Measurements from ENCODE around the gene MYO10.

The MYO10 gene

DNA sequence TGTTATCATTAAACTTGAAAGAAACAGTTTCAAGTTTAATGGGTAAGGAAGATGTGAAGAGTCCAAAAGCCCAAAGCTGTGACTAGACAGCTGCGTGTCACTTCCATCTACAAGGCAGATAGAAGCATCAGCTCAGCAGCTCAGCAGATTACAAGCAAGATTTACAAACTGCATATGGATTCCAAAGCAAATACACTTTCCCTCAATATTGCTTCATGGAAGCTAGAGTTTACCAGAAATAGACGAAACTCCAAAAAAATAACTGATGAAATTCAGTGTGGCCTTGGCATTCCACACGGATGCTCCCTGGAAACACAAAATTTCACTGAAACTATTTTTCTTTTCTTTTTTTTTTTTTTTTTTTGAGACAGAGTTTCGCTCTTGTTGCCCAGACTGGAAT, 17.9 kb downstream of the MYO10 start:
- DNase-seq (ENCODE audit: extremely low read depth in 1 of 2, low read depth in 1 of 2), result no peak

DNA sequence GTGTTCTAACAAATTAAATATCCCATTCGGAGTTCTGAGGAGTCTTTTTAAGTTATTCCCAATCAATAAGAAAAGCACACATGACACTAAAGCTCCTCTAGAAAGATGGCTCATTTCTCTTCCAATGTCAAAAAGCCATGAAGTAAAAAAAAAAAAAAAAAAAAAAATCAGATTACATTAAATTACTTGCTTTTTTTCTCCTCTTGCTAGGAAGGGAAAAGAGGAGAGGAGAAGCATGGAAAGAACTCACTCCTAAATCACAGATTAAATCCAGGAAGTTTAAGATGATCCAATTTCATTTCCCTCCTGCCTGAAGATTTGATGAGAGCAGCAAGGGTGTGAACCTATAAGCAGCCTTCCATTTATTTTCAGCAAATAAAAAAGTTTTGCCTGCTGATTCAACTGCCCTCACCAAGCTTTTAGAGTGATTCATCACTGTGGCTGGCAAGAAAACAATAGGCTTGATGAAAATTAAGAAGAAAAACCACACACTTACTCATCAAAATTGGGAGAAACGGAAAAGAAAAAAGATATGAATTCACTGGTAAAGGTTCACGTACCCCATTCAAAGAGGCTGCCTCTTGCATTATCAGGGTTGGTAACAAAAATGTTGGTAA, 19.7 kb downstream of the MYO10 start:
- DNase-seq (ENCODE audit: extremely low read depth in 1 of 2, low read depth in 1 of 2), result no peak

DNA sequence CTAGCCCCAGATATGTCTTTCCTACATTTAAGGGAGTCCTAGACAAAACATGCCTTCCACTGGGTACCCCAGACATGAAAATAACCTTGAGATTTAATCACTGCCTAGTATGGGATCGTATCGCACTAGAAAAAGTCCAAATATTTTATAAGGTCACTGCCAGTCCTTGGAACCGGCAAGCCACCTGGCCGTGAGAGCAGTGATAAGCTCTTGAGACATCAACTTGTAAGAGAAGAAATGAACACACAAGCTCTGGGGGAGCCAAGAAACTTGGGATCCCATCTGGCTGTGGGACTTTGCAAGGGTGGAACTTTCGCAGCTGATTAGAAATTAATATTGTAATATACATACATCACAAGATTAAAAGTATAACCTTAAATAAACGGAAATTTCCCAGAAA, 21.5 kb downstream of the MYO10 start:
- DNase-seq (ENCODE audit: extremely low read depth in 1 of 2, low read depth in 1 of 2), result no peak

DNA sequence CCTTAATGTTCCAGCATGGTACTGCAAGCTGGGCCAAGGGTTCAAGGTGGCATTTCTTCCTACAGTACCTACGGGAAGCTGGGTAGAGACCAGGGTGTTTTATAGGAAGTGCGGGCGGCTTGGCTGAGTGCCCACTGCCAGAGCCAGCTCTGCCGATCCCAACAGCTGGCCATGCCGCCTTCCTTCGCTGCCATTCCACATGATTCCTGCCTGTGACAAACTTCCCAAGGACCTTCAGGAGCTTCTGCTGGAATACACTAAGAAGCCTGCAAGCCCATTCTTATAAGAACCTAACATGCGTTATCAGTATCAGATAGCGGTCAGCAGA, 22.0 kb downstream of the MYO10 start:
- DNase-seq (ENCODE audit: extremely low read depth in 1 of 2, low read depth in 1 of 2), result no peak

DNA sequence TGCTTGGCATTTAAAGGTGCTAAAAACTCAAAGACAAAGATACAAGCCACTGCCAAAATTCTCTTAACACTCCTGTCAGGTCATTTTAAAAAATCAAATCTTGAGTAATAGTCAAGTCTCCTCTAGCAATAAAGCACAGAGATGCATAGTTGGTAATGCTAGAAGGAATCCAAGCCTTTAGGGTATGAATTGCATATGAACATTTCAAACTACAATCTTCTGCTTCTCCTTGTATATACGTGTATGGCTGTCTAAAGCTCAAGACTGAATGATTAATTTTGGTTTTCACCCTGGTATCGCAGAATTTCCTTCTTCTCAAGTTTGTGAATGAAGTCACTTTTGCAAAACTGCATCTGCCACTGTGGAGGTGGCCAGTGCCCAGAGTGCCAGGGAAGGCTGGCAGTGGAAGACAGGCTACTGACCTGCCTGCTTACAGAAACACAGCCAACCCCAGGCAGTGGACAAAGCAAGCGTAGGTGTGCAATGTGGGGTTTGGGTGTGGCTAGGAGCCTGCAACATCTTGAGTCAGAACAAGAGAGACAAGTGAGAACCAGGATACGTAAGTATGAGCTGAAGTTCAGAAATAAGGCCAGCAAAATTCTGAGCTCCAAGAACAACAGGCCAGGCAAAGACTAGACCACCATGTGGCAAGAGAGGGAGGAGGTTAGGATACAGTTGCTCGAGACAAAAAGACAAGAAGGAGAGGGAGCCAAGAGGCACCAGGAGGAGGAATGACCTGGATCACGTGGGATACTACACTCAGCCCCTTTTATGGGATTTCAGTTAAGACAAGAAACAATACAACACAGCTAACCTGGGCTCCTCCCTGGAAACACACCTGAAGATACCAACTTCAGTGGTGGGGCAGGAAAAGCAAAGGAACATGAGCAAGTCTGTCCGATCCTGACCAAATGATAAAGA, 22.6 kb downstream of the MYO10 start:
- DNase-seq (ENCODE audit: extremely low read depth in 1 of 2, low read depth in 1 of 2), result no peak

DNA sequence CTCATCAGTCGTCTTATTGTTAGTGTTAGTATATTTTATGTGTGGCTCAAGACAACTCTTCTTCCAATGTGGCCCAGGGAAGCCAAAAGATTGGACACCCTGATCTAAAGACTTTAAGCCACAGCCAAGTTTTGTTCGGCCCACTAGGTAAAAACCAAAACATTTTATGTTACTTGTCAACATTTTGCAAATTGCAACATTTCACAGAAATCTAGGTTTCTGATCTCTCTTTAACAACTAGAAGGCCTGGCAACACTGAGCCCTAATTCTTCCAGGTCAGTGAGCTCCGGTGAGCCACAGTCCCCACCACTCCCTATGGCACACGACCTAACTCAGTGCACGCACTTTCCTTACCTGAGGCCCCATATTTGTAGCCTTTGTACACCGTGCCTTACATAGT, 24.0 kb downstream of the MYO10 start:
- DNase-seq (ENCODE audit: extremely low read depth in 1 of 2, low read depth in 1 of 2), result no peak

DNA sequence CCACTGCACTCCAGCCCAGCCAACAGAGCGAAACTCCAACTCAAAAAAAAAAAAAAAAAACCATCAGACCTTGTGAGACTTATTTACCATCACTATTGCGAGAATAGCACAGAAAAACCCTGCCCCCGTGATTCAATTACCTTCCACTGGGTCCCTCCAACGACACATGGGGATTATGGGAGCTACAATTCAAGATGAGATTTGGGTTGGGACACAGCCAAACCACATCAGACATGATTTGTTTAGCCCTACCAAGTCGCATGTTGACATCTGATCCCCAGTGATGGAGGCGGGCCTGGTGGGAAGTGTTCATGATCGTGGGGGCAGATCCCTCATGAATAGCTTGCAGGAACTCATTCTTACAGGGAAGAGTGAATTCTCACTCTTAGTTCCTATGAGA, 26.6 kb downstream of the MYO10 start:
- no peak for DNase-seq (ENCODE audit: extremely low read depth in 1 of 2, low read depth in 1 of 2)

DNA sequence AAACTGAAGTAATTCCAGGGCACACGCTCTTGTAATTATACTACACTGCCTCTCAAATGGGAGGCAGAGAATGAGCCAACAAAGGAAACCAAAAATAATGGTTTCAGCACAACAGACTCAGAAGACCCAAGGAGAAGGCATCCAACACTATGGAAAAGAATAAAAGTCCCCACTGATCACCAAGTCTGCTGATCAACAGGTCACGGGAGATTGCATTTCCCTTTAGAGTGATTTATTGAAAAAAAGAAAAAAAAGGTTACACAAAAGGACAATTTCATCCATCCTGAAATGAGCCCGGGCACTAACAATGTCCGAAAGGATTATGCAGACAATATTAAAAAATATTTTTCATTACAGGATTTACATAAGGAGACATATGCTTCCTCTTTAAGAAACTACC, 28.8 kb downstream of the MYO10 start:
- no peak for DNase-seq (ENCODE audit: extremely low read depth in 1 of 2, low read depth in 1 of 2)

DNA sequence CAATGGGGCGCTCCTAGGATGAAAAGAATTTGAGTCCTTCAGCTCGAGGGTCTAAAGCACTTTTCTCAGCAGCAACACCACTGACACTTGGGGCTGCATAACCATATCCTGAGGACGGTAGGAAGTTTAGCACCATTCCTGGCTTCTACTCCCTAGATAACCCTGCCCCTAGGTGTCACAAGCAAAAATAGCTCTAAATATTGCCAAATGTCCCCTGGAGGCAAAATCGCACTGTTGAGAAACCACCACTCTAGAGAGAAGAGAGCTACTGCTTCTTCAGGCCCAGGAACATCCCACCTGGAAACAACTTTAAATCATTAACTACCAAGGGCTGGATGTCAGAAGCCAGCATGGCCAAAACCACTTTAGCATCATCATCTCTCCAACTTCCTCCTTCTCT, 29.8 kb downstream of the MYO10 start:
- no peak for DNase-seq (ENCODE audit: extremely low read depth in 1 of 2, low read depth in 1 of 2)

DNA sequence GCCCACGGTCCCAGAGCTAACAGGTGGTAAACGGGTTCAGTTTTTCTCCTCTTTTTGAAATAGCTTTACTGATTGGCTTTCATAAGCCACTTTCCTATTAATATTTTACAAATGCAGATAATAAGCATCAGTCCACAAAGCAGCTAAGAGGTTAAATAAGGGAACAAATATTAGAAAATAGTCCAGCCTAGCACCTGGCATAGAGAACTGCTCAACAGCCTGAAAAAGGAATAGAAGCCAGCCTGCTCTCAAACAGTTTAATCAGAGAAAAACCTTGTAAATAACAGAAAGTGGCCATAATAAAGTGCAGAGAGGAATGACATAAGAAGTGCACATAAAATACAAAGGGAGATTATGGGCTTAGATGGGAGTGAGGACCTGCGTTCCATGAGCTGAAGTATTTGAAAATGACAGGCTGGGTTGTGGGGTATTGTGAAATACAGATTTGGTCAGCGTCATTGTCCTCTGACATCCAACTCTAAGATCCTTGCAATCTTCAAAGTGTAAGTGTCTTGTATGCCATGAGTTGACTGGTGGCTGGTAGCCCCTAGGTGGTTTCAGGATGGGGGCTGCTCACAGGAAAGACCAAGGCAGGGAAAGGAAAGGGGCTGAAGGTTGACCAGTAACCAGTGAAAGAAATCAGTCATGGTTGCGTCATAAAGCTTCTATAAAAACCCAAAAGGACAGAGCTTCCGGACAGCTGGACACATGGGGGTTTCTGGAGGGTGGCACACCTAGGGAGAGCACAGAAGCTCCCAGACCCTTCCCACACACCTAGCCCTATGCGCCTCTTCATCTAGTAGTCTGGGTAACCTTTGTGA, 32.4 kb downstream of the MYO10 start:
- no peak for DNase-seq (ENCODE audit: extremely low read depth in 1 of 2, low read depth in 1 of 2)

DNA sequence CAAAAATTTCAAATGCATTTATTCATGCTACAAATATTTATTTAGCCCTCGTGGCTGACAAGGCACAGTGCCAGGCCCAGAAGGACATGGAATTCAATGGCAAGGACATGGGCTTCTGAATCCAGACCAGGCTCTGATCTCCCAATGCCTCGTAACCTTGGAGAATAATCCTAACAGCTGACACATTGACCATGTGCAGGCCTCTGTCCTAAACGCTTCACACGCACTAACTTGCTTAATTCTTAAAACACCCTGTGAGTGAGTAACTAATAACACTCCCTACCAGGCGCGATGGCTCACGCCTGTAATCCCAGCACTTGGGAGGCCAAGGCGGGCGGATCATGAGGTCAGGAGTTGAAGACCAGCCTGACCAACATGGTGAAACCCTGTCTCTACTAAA, 33.2 kb downstream of the MYO10 start:
- no peak for DNase-seq (ENCODE audit: extremely low read depth in 1 of 2, low read depth in 1 of 2)

DNA sequence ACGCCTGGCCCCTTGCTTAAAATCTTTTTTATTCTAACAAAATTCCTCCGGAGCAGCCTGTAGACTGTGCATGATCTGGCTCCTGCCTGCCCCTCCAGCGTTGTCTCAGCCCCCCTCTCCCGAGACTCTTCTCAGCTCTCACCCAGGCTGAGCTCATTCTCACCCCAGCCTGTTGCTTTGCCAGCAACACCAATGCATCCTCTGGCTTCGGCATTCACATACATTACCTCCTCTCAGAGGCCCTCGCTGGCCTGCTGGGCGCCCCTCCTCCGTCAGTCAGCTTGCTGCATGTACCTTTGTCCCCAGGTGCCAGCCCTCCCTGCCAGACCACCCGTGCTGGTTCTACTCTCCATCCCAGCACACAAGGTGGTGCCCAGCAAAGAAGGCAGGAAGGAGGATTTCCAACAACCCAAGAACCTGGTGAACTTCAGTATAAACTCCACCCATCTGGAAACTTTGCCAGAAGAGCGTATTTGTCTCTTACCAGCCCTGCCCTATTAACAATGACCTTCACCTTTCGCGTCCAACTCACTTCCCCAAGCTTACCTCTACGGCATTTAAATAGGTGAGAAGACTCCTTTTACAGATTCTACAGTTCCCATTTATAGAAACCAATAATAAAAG, 35.0 kb downstream of the MYO10 start:
- no peak for DNase-seq (ENCODE audit: extremely low read depth in 1 of 2, low read depth in 1 of 2)

DNA sequence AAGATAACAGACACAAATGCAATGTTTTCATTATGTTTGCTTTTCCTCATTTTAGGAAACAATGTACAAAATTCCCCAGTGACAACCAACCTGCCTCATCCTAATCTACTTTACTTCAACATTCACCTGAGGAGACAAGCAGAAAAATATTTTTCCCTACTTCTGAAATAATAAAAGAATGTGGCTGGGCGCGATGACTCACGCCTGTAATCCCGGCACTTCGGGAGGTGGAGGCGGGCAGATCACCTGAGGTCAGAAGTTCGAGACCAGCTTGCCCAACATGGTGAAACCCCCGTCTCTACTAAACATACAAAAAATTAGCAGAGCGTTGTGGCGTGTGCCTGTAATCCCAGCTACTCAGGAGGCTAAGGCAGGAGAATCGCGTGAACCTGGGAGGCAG, 36.9 kb downstream of the MYO10 start:
- no peak for DNase-seq (ENCODE audit: extremely low read depth in 1 of 2, low read depth in 1 of 2)

DNA sequence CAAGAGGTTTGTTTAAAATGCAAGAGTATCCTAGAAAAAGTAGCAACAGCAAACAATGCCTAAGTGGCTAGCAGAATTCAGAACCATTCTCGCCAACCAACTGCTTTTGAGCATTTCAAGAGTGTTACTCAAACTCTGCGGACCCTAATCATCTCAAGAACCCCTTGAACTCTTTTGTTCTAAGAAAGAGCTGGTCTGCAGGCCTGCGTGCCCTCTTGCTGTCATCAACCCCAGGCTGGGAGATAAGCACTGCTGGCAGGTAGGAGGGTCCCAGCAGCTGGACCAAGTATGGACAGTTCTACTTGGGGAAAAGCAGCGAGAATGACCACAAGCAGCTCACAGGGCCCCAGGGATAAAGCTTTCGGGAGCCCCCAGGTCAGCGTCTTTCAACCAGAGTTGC, 38.3 kb downstream of the MYO10 start:
- no peak for DNase-seq (ENCODE audit: extremely low read depth in 1 of 2, low read depth in 1 of 2)

DNA sequence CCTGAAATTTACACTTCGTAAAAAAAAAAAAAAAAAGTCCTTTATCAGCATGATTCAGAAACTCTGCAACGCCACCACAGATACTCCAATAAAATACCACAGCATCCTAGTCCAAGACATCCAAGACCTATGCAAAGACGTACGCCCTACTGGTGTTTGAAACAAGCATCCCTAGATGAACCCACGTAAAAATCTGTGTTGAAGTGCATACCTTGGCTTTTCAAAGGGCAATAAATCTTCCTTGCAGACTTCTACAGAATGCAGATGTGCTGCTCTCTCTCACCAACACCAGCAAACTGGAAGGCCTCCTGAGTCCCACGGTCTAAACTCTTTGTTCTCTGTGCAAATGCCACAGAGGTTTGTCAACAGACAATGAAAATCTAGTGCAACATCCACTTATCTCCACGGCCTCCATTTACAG, 38.8 kb downstream of the MYO10 start:
- DNase-seq (ENCODE audit: extremely low read depth in 1 of 2, low read depth in 1 of 2), result no peak

DNA sequence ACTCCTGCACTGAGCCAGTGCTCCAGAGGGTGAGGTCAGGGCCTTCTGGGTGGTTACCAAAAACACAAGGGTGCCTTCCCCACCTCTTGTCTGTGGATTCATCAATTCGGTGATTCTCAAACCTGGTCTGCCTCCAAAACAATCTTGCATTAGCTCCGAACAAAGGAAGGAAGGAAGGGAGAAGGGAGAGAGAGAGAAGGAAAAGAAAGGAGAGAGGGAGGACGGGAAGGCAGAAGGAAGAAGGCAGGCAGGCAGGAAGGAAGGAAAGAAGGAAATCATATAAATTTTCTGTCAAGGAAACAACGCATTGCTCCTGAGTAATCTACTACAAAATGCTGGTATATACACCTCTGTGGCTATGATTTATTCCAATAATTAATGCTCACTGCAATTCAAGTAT, 39.3 kb downstream of the MYO10 start:
- no peak for DNase-seq (ENCODE audit: extremely low read depth in 1 of 2, low read depth in 1 of 2)

DNA sequence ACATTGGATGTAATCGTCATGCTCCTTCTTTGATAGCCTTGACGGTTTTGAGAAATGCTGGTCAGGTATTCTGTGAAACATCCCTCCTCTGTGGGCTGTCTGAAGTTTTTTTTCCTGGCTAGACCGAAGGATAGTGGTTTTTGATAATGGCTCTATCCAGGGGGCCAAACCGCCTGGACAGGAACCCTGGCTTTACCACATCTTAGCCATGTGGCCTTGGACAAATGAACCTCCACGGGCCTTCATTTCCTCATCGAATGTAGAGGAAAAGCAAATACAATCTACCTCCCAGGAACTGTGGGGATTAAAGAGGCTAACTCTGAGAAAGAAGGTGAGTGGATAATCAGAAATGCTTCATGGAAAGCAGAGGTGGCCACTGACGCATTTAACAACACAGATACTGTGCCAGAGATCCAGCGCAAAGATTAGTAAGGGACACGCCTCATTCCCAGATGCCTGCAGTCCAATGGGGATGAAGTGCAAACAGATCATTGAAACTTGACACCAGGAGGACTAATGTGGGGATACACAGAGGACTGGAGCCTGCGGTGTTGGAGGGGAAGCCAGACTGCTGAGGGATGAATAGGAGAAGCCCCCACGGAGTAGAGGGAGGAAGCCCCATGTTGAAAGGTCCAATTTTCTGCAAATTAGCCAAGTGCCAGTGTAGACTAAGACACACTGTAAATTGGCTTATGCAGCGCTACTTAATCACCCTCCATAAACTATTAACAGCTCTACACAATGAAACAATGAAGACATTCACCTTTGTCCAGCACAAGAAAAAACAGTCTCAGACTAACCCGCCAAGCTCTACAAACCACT, 41.6 kb downstream of the MYO10 start:
- no peak for DNase-seq (ENCODE audit: extremely low read depth in 1 of 2, low read depth in 1 of 2)

DNA sequence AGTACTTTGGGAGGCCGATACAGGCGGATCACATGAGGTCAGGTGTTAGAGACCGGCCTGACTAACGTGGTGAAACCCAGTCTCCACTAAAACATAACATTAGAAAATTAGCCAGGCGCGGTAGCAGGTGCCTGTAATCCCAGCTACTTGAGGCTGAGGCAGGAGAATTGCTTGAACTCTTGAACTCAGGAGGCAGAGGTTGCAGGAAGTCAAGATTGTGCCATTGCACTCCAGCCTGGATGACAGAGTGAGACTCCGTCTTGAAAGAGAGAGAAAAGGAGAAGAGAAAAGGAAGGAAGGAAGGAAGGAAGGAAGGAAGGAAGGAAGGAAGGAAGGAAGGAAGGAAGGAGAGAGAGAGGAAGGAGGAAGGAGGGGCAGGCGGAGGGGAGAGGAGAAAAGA, 45.1 kb downstream of the MYO10 start:
- no peak for DNase-seq (ENCODE audit: extremely low read depth in 1 of 2, low read depth in 1 of 2)

DNA sequence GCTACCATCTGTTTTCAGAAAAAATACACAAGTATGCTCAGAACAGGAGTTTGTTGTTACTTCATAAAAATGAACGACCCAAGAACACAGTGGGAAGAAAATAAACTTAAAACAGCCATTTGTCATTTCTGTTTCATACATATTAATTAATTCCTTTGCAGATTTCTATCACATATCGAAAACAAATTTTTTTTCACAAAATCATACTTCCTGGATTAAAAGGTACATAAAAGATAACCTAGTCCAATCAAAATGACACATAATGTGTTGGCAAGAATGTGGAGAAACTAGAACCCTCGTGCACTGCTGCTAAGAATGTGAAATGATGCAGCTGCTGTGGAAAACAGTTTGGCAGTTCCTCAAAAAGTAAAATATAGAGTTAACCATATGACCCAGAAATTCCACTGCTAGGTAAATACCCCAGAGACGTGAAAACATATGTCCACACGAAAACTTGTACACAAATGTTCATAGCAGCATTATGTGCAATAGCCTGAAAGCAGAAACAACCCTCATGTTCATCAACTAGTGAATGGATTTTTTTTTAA, 46.0 kb downstream of the MYO10 start:
- DNase-seq (ENCODE audit: extremely low read depth in 1 of 2, low read depth in 1 of 2), result no peak

Data from activated CD8-positive, alpha-beta memory T cell treated with anti-CD3 and anti-CD28 coated beads for 1 hour (primary cell).